GM18502 (cell line): ENCODE measurements around the gene PPAN.

Experiments used
- ATAC-seq: cut with Tn5 transposase; IDR thresholded peaks from one replicate; pipeline ENCODE4 v1.9.1; 2021; ENCODE audit warnings: mild to moderate bottlenecking; ENCODE audit not compliant: unreplicated experiment, poor library complexity

The PPAN gene

DNA sequence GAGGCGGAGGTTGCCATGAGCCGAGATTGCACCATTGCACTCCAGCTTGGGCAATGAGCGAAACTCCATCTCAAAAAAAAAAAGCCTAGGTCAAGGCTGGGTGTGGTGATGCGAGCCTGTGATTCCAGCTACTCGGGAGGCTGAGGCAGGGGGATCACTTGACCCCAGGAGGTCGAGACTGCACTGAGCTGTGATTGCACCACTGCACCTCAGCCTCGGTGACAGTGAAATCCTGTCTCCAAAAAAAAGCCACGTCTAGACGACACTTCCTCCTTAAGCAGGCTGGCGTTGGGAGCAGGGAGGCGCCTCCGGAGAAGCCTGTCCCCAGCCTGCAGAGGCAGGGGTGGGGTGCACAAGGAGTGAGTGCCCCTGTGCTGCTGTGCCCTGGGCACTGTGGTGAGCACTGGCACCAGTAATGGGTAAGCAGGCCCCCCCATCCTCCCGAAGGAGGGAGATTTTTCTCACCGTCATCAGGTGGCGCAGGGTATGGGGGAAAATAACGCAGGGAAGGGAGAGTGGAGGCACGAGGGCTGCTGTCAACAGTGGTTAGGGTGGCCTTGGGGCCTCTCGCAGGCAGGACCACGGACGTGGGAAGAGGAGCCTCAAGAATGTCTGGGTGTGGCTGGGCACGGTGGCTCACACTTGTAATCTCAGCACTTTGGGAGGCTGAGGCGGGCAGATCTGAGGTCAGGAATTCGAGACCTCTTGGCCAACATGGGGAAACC is 6.0 kb downstream of the PPAN start:
- ATAC-seq: no peak

DNA sequence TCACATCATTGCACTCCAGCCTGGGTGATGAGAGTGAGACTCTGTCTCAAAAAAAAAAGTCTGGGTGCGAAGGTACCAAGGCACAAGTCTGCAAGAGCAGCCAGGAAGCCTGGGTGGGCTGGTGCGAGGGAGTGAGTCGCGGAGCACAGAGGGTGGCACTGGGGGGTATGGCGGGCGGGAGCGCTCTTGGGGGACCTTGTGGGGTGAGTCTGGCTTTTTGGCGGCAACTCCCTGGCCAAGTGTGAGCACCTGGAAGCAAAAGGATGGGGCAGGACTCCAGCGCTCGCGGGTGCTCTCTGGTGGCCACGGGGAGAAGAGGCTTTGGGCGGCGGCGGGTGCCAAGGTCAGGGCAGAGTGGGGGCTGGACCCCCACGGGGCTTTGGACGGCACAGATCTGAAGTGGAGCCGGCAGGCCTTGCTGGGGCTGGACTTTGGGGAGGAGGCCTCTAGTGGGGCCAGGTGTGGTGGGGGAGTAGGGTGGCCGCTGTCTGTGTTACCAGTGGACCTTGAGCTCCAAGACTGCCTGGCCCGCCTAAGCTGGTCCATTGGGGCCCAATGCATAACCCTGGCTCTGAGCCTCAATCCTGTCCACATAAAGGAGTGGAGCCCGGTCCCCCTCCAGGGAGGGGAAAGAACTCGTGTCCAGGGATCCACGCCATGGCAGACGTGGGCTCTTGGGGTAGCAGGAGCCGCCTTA is 6.9 kb downstream of the PPAN start:
- no peak for ATAC-seq

DNA sequence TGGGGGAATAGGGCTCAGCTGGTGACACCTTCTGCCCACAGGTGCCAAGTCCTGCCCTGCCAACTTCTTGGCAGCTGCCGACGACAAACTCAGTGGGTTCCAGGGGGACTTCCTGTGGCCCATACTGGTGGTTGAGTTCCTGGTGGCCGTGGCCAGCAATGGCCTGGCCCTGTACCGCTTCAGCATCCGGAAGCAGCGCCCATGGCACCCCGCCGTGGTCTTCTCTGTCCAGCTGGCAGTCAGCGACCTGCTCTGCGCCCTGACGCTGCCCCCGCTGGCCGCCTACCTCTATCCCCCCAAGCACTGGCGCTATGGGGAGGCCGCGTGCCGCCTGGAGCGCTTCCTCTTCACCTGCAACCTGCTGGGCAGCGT is 7.4 kb downstream of the PPAN start:
- ATAC-seq: no peak

DNA sequence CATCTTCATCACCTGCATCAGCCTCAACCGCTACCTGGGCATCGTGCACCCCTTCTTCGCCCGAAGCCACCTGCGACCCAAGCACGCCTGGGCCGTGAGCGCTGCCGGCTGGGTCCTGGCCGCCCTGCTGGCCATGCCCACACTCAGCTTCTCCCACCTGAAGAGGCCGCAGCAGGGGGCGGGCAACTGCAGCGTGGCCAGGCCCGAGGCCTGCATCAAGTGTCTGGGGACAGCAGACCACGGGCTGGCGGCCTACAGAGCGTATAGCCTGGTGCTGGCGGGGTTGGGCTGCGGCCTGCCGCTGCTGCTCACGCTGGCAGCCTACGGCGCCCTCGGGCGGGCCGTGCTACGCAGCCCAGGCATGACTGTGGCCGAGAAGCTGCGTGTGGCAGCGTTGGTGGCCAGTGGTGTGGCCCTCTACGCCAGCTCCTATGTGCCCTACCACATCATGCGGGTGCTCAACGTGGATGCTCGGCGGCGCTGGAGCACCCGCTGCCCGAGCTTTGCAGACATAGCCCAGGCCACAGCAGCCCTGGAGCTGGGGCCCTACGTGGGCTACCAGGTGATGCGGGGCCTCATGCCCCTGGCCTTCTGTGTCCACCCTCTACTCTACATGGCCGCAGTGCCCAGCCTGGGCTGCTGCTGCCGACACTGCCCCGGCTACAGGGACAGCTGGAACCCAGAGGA is 7.9 kb downstream of the PPAN start:
- no peak for ATAC-seq

DNA sequence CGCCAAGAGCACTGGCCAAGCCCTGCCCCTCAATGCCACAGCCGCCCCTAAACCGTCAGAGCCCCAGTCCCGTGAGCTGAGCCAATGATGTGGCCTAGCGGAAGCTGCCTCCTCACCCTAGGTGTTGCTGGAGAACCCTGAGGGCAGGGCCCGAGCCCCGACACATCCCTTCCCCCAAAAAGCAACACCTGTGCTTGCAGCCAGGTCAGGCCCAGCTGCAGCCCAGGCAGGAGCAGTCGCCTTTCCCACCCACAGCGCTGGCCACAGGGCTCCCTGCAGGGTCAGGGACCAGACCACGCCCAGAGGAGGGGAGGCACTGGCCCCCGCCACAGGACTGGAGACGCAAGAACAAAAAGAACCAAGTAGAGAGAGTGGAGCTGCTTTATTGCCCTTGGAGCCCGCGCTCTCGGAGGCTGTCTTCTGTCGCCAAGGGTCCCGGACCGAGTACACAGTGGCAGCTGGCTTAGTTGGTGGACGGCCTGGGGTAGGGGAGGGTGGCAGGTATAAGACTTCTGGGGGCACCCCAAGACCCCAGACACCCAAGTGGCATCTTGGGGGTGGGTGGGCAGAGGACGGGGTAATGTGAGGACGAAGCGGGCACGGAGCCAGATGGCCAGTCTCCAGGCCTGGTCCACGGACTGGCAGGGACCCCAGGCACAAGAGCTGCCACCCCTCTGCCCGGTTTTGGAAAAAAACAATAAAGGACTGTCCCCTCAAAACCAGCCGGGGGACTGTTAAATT is 8.7 kb downstream of the PPAN start:
- no peak for ATAC-seq

DNA sequence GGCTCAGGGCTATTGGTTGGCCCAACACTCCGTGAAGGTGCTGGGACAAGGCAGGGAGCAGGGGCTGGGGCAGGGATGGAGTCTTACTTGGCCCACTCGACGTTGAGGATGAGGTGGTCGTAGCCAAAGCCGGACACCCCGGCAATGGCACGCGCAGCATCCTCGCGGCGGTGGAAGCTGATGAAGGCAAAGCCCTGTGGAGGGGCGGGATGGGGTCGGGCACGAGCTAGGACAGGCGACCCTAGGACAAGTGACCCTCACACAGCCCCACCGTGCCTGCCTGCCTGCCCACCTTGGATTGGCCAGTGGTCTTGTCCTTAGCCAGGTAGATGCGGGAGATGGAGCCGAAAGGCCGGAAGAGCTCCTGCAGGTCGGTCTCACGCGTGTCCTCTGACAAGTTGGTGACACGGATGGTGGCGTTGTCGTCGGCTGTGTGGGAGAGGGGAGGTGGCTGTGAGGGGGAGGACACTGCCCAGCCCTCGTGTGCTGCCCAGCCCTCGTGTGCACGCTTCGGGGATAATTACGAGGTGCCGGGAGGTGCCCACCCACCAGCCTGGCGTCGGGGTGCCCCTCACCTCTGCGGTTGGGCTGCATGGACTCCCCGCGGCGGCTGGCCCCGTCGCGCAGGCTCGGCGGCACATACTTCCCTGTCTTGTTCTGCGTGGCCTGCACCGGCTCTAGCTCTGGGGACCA is 9.4 kb downstream of the PPAN start:
- no peak for ATAC-seq

DNA sequence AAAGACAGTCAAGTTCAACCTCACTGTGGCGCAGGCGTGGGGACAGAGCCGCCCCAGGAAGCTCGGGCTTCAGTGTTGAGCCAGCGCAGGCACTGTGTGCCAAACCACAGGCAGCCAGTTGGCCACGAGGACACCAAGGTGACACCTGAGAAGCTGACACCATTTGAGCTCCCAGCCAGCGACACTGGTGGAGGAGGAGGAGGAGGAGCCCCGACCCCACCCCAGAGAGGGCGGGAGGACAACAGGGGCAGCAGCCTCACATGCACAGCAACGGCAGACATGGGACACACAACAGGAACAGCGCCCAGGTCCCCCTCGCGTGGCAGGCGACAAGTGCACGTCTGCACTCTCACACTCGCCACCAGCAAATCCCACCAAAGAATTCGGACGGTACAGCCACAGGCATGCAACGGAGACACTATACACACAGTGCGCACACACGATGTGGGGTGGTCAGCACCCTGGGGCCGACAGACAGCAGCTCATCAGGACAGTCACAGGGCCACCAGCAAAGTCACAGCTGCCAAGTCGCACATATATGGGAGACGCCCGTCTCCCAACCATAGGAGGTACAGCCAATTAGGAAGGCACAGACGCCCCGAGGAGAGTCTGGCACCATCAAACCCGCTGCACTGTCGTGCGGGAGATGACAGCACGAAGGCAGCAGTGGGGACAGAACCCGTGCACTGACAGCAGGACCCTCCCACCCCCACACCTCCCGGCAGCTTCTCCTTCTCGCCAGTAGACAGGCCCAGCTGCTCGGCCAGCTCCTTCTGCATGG is 10.1 kb downstream of the PPAN start:
- no peak for ATAC-seq

DNA sequence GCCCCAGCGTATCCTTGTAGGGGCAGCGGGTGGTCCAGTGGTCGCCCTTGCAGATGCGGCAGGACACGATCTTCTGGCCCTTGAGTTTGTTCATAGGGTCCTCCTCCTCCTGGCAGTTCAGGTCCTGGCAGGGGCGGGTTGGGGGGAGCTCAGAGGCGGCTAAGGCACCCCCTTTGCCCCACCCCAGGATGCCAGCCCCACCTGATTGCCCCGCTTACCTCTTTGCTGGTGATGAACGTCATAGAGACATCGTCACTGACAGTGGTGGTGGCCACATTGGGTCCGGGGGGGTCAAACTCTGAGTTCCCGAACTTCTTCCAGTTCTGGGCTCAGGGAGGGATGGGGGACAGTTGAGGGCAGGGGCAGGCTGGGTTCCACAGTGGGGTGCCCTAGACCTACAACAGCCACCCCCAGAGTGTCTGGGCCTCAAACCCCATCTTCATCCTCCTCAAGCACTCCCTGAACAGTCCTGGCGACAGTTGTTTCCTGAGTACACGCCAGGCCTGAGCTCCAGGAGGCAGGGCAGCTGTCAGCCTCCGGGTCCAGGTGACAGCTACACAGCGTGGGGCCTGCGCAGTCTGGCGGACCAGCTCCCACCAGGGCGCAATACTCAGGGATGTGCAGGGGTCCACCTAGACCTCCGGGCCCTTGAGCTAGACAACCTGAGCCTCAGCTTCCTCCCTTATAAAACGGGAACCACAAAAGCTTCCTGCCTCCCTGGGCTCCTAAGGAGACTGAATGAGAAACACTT is 10.9 kb downstream of the PPAN start:
- ATAC-seq: no peak

DNA sequence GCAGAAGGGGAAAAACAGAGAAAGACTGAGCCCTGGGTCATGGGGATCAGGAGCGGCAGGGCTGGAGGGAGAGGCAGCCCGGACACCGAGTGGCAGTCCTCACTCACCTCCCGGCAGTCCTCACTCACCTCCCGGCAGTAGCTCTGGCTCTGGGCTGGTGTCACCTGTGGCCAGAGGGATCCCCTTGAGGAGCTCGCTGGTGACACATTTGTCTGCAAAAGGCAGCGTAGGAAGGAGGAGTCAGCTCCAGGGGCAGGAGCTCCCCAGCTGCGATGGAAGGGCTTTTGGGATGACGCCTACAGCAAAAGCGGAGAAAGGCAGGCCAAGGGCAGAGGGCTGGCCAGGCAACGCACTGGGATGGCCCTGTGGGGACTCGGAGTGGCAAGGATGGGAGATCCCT is 12.8 kb downstream of the PPAN start:
- ATAC-seq: no peak

DNA sequence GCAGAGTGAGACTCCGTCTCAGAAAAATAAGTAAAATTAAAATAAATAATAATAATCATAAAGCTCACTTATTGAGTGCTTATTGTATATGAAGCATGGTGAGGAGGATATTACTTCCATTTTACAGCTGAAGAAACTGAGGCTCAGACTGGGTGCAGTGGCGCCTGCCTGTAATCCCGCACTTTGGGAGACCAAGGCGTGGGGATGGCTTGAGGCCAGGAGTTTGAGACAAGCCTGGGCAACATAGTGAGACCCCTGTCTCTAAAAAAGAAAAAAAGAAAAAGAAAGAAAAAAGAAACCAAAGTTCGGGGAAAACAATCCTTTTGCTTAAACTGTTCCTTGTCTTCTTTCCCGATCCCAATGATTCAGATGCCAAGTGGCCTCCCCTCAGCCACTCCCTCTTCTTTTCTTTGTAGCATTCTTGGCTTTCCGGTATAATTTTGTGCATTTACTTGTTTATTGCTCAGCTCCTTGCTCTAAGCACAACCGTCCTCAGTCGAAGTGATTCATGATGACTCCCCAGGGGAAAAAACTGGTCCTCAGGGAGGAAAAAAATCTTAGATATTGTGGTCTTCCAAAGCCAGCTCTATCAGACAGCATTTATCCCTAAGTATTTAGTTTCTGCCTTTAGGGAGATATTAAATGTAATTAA is 14.5 kb downstream of the PPAN start:
- ATAC-seq: no peak

DNA sequence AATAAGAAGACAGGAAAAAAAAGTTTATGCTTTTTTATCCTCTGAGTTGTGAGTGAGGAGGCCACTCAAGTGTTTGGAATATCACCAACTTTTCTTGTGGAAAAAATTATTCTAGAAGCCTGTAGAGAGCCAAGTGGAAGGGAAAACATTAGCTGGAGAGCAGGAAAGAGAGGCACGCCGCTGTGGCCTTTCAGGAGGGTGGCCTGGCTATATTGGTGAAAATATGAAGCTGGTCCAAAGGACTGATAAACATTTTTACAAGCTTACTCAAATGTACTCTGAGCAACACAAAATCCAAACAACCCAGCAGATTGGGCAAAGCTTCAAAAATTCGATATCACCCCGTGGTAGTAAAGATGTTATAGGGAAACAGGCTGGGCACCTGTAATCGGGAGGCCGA is 15.9 kb downstream of the PPAN start:
- no peak for ATAC-seq

DNA sequence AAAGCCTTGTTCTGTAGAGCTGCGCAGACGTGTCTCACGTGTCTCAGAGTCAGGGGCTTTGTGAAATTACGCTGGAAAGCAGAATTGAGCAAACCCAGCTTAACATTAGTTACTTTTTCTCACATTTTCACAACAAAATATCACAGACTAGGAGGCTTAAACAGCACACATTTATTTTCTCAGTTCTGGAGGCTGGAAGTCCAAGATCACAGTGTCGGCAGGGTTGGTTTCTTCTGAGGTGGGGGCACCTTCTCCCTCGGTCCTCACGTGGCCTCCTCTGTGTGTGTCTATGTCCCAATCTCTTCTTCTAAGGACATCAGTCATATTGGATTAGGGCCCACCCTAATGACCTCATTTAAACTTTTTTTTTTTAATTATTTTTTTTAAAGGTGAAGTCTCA is 18.3 kb downstream of the PPAN start:
- ATAC-seq: no peak

DNA sequence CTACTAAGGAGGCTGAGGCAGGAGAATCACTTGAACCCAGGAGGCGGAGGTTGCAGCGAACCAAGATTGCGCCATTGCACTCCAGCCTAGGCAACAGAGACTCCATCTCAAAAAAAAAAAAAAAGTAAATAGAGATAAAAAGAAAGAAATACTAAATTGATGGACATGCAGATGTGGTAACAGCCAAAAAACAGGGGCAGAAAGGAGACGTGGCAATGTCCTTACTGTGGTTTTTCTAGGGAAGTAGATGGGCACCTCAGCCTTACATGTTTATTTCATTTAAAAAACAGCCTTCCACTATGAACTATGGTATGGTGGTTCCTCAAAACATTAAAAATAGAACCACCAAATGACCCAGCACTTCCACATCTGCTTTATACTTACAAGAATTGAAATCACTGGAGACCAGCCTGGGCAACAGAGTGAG is 20.1 kb downstream of the PPAN start:
- no peak for ATAC-seq

DNA sequence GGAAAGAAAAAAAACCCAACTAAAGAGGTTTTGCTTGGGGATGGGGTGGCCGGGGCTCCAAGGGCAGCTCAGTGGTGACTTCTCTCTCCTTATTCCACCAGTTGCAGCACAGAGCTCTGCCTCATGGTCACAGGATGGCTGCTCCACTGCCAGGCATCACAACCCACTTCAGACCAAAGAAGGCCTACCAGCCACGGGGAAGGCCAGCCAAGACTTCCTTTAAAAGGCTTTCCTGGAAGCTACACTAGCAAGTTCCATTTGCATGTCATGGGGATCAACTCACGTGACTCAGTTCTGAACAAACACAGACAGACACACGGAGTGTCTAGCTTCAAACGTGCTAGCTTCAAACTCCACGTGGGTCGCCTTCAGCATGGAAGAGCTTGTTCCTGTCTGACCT is 26.7 kb downstream of the PPAN start:
- ATAC-seq: no peak

DNA sequence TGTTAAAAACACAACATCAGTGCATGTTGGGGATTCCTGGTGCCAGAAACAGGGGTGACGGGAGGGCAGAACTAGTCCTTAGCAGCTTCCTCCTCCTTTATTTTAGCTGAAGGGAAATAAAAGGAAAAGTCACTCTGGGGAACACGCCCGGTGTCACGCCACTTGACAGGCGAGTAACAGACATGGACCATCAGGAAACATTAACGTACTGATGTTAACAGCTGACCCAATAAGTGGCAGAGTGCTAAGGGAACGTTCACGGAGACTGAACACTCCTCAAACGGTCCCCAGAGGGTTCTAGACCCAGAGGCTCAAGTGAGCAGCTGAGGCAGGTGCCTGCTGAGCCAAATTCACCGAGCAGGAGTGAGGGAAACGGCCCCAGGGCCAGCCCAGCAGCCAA is 27.4 kb downstream of the PPAN start:
- no peak for ATAC-seq

DNA sequence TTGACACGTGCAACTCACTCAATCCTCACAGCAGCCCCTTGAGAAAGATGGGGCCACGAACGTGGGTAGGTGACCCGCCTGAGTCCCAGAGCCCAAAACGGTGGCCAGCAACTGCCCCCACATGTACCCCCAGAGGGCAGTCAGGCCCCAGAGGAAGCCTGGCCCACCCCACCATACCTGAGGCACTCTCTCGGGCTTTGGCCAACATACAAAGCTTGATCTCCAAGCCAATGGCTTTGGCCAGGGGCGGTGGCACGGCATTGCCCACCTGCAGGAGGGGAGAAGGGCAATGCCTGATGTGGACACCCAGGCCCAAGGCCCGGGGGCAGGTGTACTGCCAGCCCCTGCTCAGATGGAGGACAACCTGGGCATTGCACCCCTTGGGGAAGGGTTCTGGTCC is 27.9 kb downstream of the PPAN start:
- no peak for ATAC-seq

DNA sequence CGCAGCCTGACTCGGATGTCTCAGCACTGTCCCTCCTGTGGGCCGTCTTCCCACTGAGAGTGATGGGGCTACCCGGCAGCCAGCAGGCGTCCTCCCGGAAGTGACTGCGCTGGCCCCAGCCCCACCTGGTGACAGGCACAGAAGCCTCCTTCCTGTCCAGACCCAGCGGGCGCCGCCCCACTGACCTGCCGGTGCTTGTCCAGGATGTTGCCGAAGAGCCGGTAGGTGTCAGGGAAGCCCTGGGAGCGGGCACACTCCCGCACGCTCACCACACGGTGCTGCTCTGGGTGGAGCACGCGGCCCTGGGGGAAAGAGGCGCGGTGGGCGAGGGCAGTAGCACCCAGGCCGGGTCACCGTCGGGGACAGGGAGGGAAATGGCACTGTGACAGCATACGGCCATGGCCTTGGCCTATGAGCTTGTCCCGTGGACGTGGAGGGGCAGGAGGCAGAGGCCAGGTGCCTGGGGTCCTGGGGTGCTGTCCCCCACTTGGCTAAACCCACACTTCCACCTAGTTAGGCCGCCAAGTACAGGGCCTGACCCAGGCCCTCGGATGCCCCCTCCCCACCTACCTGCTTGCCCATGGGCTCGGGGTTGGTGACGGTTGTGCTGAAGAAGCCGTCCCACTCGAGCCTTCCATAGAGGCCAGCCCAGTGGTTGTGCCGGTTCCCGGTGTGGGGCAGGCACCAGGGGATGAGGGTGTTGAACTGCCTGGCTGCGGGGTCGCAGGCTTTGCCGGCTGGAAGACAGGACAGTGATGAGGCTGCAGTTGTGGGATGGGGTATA is 29.6 kb downstream of the PPAN start:
- no peak for ATAC-seq

DNA sequence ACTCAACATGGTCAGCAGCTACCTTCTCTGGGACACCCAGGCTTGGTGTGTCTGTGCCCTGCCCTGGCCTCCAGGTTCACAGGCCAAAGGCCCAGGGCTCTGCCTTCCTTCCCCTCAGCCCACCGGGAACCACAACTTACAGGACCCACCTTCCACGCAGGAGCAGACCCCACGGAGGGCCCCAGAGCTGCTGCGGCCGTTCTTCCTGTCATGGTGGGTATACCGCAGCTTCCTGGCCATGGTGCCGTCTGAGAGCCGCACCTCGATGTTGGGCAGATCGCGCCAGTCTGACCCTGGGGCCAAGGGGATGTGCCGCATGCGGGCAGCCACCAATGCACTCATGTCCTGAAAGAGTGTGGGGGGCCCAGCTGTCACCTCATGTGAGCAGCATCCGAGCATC is 30.8 kb downstream of the PPAN start:
- no peak for ATAC-seq
